Parathyroid adenoma (tissue), 2 donors: ENCODE results near the gene CALHM2.

Experiments used
- H2AFZ ChIP-seq: fragments of 300-600 bp; sonication (generic); one replicate; pipeline ENCODE4 v1.7.0; 2017; ENCODE audit warnings: antibody characterized with exemption, mild to moderate bottlenecking
- H3K27ac ChIP-seq: fragments of 300-600 bp; sonication (generic); one replicate; pipeline ENCODE4 v1.7.0; 2017
- H3K27me3 ChIP-seq: fragments of 300-600 bp; sonication (generic); one replicate; pipeline ENCODE4 v1.7.0; 2017; ENCODE audit warnings: low read length; ENCODE audit not compliant: control insufficient read depth, insufficient read depth
- H3K36me3 ChIP-seq: fragments of 300-600 bp; sonication (generic); one replicate; pipeline ENCODE4 v1.7.0; 2017; ENCODE audit warnings: low read length; ENCODE audit not compliant: control insufficient read depth, insufficient read depth
- H3K4me1 ChIP-seq: fragments of 300-600 bp; sonication (generic); one replicate; pipeline ENCODE4 v1.7.0; 2017; ENCODE audit warnings: control low read depth
- H3K4me2 ChIP-seq: fragments of 300-600 bp; sonication (generic); one replicate; pipeline ENCODE4 v1.7.0; 2017; ENCODE audit warnings: low read length
- H3K4me3 ChIP-seq: fragments of 300-600 bp; sonication (generic); one replicate; pipeline ENCODE4 v1.7.0; 2017; ENCODE audit warnings: low read depth, low read length
- H3K79me2 ChIP-seq: fragments of 300-600 bp; sonication (generic); one replicate; pipeline ENCODE4 v1.7.0; 2017; ENCODE audit warnings: control low read depth
- H3K9ac ChIP-seq: fragments of 300-600 bp; sonication (generic); one replicate; pipeline ENCODE4 v1.7.0; 2017; ENCODE audit warnings: mild to moderate bottlenecking
- H3K9me3 ChIP-seq: fragments of 300-600 bp; sonication (generic); one replicate; pipeline ENCODE4 v1.7.0; 2017; ENCODE audit warnings: low read length; ENCODE audit not compliant: control insufficient read depth
- TF ChIP-seq, protein P1 (sequence below): fragments of 300-600 bp; sonication (generic); IDR thresholded peaks from one replicate; pipeline ENCODE4 v1.7.0; 2017; ENCODE audit warnings: antibody characterized with exemption, mild to moderate bottlenecking
- donor health status: primary hyperparathyroidism.

The CALHM2 gene

DNA sequence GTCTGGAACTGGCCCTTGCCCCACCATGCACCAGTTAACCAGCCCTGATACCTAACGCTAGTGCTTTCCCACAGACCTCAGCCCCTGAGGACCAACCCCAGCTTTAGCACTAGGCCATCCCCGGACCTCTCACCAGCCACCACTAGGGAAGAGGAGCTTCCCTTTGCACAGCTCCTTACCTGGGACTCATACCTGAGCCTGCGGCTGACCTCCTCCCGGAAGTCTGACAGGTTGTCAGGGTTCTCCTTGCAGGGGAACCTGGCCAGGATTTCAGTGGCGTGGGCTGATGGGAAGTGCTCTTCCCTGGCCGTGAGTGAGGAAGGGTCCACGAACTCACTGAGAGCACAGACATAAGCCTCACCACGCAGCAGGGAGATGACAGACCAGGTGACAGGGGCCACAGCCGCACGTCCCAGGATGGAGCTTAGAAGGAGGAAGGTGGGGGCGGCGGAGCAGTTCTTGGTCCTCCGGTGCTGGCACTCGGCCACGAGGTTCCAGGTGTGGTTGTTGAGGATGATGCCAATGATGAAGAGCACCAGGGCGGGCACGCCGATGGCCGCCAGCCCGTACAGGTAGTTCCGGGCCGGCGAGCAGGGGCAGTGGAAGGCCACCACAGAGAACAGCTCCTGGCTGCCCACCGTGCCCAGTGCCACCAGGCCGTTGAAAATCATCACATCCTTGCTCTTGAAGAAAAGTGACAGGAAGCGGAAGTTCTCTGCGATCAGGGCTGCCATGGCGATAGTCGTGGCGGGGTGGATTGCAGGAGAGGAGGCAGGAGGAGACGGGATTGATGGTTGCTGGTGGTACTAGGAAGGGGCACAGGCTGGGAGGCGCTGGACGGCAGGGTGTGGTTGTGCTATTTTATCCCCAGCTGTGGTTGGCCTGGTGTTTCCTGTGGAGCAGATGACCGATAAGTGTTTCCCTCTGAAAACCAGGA lies 2.7 kb downstream of the CALHM2 start:
- H3K4me2 ChIP-seq: no peak overlapping the region
- no peak overlapping the region for H3K9ac ChIP-seq
- H3K4me3 ChIP-seq: no peak overlapping the region
- TF ChIP-seq, protein P1, sequence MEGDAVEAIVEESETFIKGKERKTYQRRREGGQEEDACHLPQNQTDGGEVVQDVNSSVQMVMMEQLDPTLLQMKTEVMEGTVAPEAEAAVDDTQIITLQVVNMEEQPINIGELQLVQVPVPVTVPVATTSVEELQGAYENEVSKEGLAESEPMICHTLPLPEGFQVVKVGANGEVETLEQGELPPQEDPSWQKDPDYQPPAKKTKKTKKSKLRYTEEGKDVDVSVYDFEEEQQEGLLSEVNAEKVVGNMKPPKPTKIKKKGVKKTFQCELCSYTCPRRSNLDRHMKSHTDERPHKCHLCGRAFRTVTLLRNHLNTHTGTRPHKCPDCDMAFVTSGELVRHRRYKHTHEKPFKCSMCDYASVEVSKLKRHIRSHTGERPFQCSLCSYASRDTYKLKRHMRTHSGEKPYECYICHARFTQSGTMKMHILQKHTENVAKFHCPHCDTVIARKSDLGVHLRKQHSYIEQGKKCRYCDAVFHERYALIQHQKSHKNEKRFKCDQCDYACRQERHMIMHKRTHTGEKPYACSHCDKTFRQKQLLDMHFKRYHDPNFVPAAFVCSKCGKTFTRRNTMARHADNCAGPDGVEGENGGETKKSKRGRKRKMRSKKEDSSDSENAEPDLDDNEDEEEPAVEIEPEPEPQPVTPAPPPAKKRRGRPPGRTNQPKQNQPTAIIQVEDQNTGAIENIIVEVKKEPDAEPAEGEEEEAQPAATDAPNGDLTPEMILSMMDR: no peak
- H3K36me3 ChIP-seq: no peaks in the 10 kb centered on the region
- no peaks in the 10 kb centered on the region for H3K79me2 ChIP-seq
- no peaks in the 10 kb centered on the region for H3K27me3 ChIP-seq
- peaks cover 7% of the 10 kb centered on the region for H3K4me1 ChIP-seq
- H3K9me3 ChIP-seq: no peaks in the 10 kb centered on the region
- H3K27ac ChIP-seq: peak overlapping the region; percentile 7
- no peak overlapping the region for H2AFZ ChIP-seq

DNA sequence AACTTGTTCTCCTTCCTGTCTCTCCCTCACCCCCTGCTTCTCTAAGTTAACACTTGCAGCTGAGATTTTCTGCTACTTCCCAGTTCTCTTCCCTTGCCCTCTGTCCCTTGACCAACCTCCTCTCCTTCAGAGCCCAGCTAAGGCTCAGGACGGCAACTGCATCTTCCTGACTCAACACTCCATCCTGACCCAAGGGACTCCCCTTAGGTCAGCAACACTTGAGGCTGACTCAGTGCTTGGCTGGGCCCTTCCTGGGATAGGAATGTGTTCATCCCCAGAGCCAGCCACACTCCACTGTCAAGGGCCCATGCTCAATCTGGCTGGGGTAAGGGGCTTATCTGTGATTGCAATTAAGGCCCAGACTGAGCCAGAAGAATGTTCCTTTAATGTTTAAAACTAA lies 3.4 kb downstream of the CALHM2 start:
- Histone ChIP-seq H3K9ac (no peak overlapping the region), H3K4me3 (no peak overlapping the region), H3K9me3 (no peaks in the 10 kb centered on the region), H3K4me2 (no peak overlapping the region), H3K4me1 (peaks cover 7% of the 10 kb centered on the region), H3K27ac (no peak overlapping the region), H3K27me3 (no peaks in the 10 kb centered on the region), H2AFZ (no peak overlapping the region), H3K36me3 (no peaks in the 10 kb centered on the region), H3K79me2 (no peaks in the 10 kb centered on the region)
- TF ChIP-seq, protein P1: no peak

DNA sequence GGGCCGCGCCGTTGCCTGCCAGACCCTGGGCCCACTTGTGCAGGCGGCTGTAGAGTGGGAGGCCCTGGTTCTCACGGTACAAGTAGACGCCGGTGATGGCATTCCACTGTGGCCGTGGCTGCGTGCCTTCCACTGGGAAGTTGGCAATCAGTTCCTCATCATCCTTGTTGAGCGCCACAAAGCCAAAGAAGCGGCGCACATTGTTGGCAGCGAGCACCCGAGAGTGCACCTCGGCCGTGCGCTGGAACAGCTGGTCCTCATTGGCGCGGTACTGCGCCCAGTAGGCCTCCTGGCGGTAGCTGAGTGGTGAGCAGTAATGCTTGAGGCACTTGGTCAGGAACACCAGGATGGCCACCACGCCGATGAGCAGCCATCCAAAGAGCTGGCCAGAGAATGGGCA lies 5.0 kb downstream of the CALHM2 start:
- H2AFZ ChIP-seq: no peak overlapping the region
- no peak overlapping the region for H3K9ac ChIP-seq
- H3K4me2 ChIP-seq: no peak overlapping the region
- no peaks in the 10 kb centered on the region for H3K4me1 ChIP-seq
- H3K79me2 ChIP-seq: no peaks in the 10 kb centered on the region
- H3K36me3 ChIP-seq: no peaks in the 10 kb centered on the region
- no peaks in the 10 kb centered on the region for H3K27me3 ChIP-seq
- H3K4me3 ChIP-seq: no peak overlapping the region
- no peak overlapping the region for H3K27ac ChIP-seq
- H3K9me3 ChIP-seq: no peaks in the 10 kb centered on the region
- TF ChIP-seq, protein P1: no peak

DNA sequence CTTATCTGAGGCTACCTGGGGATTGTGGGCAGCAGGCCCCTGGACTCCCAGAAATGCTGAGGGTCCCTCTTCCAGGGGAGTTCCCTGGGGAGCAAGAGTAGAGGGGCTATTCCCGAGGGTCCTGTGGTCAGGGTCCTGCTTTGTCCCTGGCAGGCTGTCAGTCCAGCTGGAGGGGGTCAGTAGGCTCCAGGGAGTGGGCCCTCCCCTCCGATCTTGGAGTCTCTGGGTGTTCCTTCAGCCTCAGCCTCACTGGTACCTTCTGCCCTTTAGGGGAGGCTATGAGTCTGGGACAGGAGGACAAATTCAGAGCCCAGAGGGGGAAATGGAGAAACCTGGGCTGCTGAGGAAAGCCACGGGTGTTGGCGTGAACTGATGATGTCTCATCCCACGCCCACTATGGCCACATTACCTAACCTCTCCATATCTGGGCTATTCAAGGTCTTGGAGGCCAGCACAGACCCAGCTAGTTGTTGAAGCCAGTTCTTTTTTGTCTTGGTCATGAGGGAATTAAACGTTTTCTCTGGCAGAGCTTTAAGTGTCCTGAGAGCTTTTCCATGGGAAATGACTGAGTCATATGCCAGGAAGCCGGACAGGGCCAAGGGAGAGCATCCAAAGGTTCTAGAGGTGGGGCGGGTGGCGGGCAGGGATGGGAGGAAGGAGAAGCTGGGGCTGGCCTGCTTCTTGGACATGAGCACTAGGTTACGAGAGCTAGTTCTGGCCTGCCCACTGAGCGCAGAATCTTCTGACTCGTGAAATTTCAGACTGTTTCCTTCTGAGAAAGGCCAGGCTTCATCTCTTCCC lies 6.2 kb downstream of the CALHM2 start:
- Histone ChIP-seq H2AFZ (no peak overlapping the region), H3K9ac (no peak overlapping the region), H3K4me2 (no peak overlapping the region), H3K27ac (peak overlapping the region; percentile 74), H3K4me3 (no peak overlapping the region), H3K9me3 (no peaks in the 10 kb centered on the region), H3K27me3 (no peaks in the 10 kb centered on the region), H3K79me2 (no peaks in the 10 kb centered on the region), H3K36me3 (no peaks in the 10 kb centered on the region), H3K4me1 (no peaks in the 10 kb centered on the region)
- TF ChIP-seq, protein P1: no peak
